A549 treated with dexamethasone at 1 μM for 4 hours (cell line): ENCODE measurements around the gene DIABLO. TPM values are rescaled to one million over a fixed set of nuclear protein-coding genes. Genes with fewer than 3 reads are reported as not detected.

Source experiments
- total RNA-seq: library from RNA; stranded (reverse); fragments of 200-300 nt; extraction: Qiagen RNA extraction; gene quantifications from 5 replicates; pipeline ENCODE4 v1.2.3, GENCODE V29; 2022

DIABLO gene
- total RNA-seq = 68.5 to 74.2 TPM (median 71.5 TPM) in 5 replicates

GRCh38 chr12:122225683-122226365, at the start of gene DIABLO:
TSS of gene DIABLO (minus strand) at chr12:122226052. CDS start at chr12:122226014, 38 bp downstream.

GRCh38 chr12:122266230-122266901, 40.5 kb upstream of the DIABLO start, which contains the start of gene VPS33A:
TSS of gene VPS33A (minus strand) at chr12:122266494. CDS start at chr12:122266408, 86 bp downstream.

GRCh38 chr12:122203301-122204166, 22.3 kb downstream of the DIABLO start, which contains the start of gene B3GNT4:
TSS of gene B3GNT4 (plus strand) at chr12:122203709. CDS start at chr12:122204619, 910 bp downstream.

GRCh38 chr12:122182887-122183587, 42.8 kb downstream of the DIABLO start, which contains the start of gene LRRC43:
TSS of gene LRRC43 (plus strand) at chr12:122183123. CDS start at chr12:122183145, 22 bp downstream.

GRCh38 chr12:122174155-122174845, 51.6 kb downstream of the DIABLO start, which contains the start of gene IL31:
TSS of gene IL31 (minus strand) at chr12:122174221. CDS start at chr12:122174172, 49 bp downstream.

Other genes starting within 250 kb of the DIABLO start
- gene BCL7A, start 204.2 kb downstream of the DIABLO start, total RNA-seq = 8.5 to 11.4 TPM (median 10.3 TPM) in 5 replicates
- 24.6 to 56.2 TPM (median 50.9 TPM) in 5 replicates for gene MLXIP, start 147.3 kb downstream of the DIABLO start, total RNA-seq
- not detected in 5 replicates for gene IL31, start 51.8 kb downstream of the DIABLO start, total RNA-seq
- gene LRRC43, start 42.9 kb downstream of the DIABLO start, total RNA-seq = 0.09 to 0.24 TPM (median 0.21 TPM) in 5 replicates
- gene B3GNT4, start 22.3 kb downstream of the DIABLO start, total RNA-seq = 0.39 to 0.80 TPM (median 0.64 TPM) in 5 replicates
- gene VPS33A, start 40.4 kb upstream of the DIABLO start, total RNA-seq = 18.3 to 19.0 TPM (median 18.4 TPM) in 5 replicates
- 34.7 to 42.8 TPM (median 35.5 TPM) in 5 replicates for gene CLIP1, start 196.6 kb upstream of the DIABLO start, total RNA-seq